NCI-H82 (cell line): Measurements from ENCODE around the gene HIVEP3.

Experiments
- DNase-seq: peaks from one replicate; lab custom pipeline; 2025; lab: John Stamatoyannopoulos, UW

Gene HIVEP3

GRCh38 chr1:41813226-41813625 is 105.5 kb downstream of the HIVEP3 start:
- DNase-seq = no peak

GRCh38 chr1:41812453-41812852 is 106.3 kb downstream of the HIVEP3 start:
- DNase-seq = no peak

- peak; percentile 88 for DNase-seq
These were observed 106.7 kb downstream of the HIVEP3 start for GRCh38 chr1:41812051-41812450.

DNA sequence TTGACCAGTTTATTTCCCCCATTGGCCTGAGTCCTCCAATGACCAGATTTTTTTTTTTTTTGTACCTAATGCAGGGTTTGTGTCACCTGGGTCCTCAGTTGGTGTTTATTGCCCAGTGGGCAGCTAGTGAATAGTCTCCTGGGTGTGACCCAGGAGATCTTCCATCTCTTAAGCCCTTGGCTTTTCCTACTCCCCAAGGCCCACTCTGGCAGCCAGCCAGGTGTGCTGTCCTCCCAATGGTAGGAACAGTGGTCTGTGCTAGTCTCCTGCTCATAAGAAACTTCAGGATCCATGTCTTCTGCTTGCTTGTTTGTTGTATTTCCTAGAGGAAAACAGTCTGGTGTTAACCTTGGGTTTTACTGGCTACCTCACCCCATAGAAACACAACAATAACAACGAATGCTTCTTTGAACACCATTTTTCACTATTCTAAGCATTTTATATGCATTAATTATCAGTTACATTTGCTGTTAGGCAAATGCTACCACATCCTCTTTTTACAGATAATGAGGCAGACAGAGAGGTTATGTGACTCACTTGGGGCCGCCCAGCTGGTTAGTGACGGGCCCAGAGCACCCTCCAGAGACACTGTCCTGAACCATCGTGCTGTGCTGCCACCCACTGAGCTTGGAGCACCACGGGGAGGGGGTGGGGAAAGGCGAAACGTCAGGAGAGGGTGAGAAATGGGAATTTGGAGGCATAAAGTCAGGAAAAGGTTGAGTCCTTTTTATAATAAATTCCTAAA is 107.5 kb downstream of the HIVEP3 start:
- DNase-seq = no peak

GRCh38 chr1:41810446-41810845 is 108.3 kb downstream of the HIVEP3 start:
- DNase-seq = no peak

GRCh38 chr1:41809692-41810091 is 109.0 kb downstream of the HIVEP3 start:
- no peak for DNase-seq

DNA sequence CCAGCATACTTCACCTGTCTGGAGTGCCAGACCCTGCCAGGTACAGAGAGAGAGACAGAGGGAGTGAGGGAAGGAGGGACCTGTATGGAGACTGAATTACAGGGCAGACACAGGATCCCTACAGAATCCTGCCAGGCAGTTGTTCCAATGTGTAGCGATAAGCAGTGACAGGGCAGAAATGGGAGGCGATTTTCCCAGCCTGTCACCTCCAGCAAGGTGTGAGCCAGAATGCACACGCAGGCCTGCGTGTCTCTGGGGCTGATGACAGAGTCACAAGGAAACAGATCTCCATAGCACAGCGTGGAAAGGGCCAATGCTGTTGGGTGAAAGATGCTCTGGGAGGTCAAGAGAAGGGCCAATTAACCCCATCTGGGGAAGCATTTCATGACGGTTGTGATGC is 111.3 kb downstream of the HIVEP3 start:
- DNase-seq = no peak

DNA sequence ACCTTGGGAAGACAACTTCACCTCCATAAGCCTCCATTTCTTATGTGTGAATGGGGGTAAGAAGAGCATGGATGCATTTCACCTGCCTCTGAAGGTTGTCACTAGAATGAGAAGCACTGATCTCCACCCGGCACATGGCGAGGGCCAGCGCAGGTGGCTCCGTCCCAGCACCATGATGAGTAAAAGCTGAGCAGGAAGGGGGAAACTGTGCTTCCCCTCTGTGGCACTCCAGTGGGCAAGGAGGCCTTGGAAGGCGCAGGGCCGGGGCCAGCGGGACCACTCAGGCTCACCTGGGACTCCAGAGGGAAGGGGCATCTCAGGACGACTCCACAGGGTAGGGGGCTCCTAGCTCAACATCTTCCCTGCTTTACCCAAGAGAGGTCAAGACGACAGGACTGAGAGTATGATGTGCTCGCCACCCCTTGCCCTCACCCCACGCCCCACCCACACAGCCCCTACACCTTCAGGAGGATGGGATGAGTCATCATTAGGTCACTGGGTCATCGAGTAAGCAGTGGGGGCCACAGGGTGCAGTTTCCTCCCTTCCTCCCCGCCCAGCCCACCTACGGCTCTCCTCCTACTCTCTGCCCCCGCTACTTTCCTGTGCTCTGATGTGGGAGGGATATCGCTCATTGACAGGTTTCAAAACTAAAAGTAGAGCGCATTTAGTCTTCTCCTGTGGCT is 112.1 kb downstream of the HIVEP3 start:
- DNase-seq = no peak

DNA sequence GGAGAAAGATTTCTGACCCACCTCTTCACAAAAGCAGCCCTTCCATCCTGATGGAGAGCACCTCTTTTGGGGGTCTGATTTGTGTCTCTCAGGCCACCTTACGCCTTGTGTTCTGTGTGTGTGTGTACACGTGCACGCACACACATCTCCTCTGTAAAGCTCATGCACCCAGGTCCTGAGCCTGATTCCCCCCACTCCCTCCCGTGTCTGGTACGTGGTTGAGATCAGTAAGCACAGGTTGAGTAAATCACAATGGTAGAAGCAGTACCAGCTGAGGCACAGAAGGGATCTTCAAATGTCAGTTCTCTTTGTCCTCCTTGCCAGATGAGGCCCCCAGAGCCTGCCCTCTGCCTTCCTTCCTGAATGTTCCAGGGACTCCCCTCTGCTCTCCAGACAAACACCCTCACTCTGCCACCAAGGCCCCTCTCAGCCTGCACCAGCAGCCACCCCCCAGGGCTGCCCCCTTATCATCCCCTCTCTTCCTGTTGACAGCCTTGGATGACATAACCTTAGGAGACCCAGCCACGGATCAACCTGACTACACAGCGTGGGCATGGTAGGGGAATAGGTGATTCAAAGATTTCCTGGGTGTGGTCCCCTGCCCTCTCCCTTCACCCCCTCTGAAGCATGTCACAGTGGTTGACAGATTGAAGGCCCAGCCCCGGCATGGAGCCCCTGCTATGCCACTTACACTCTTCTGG is 112.8 kb downstream of the HIVEP3 start:
- DNase-seq = no peak

- DNase-seq = peak; percentile 32
These were observed 114.5 kb downstream of the HIVEP3 start for GRCh38 chr1:41804176-41804575.

GRCh38 chr1:41803656-41804055 is 115.1 kb downstream of the HIVEP3 start:
- peak; percentile 36 for DNase-seq

DNA sequence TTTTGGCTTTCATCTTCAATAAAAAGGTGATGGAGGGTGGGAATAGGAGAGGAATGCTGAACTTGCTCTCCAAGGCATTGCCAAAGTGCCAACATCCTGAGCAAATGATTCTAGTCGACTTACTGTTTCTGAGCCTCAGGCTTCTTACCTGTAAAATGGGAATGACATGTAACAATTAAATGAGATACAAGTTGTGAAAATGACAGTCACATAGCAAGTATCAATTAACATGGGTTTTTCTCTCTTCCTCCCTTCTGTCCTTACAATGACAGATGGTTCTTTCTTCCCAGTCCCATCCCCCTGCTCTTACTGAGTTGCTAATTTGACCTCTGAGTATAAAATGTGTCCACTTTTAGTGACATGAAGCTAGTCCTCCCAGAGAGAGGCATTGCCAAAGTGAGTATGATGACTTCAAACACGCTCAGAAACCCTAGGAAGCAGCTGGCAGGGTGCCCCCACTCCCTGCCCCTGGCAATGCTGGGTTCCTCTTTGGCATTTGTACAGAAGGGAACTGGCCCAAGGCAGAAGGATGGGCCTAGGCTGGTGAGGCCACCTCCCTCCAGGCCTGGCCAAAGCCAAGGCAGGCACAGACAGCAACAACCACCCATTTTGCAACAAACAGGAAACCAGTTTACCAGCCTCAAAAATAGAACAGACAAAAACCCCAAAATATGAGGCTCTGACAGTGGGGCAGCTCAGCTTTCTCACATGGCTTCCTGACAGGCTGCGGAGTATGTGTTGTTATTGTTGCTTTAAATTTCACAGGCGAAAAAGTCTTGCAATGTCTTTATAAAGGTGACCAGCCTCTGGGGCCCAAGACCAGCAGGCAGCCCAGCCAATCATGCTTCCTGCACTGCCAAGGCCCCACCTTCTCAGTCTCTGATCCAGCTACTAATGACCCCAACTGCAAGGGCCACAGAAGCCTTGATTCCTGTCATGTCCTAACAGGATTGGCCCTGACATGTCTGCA is 115.9 kb downstream of the HIVEP3 start:
- no peak for DNase-seq

- no peak for DNase-seq
These were observed 118.4 kb downstream of the HIVEP3 start for GRCh38 chr1:41800311-41800829.

- no peak for DNase-seq
These were observed 119.0 kb downstream of the HIVEP3 start for GRCh38 chr1:41799723-41800122.

DNA sequence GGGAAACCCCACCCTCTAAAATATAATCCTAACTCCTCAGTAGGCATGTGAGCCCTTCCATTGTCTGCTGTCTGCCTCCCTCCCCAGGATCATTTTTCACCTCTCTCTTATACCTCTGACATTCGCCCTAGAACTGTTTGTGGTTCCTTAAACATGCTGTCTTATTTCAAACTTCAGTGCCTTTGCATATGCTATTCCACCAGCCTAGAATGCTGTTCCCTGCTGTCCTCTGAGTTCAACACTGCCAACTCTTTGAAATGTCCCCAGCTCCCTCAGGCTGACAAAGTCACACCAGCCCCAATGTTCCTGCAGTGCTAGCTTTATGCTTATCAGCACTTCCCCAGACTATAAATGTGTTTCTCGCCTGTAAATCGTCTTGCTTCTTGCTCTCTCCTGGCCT is 119.5 kb downstream of the HIVEP3 start:
- no peak for DNase-seq

DNA sequence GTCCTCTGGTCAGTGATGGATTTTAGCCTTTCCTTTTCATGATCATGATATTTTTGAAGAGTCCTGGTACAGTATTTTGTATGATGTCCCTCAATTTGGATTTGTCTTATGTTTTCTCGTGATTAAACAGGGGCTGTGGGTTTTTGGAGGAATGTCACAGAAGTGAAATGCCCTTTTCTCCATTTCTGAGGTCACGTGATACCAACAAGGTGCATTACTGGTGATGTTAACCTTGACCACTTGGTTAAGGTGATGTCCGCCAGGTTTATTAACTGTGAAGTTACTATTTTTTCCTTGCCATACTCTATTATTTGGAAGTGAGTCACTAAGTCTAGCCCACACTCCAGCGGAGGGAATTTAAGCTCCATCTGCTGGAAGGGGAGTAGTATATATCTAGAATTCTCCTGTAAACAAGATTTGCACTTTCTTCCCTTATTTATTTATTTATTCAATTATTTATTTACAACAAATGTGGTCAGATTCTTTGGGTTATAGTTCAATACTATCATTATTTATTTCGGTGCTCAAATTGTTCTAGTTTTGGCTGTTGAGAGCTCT is 123.4 kb downstream of the HIVEP3 start:
- peak; percentile 13 for DNase-seq

GRCh38 chr1:41794031-41794430 is 124.7 kb downstream of the HIVEP3 start:
- no peak for DNase-seq

DNA sequence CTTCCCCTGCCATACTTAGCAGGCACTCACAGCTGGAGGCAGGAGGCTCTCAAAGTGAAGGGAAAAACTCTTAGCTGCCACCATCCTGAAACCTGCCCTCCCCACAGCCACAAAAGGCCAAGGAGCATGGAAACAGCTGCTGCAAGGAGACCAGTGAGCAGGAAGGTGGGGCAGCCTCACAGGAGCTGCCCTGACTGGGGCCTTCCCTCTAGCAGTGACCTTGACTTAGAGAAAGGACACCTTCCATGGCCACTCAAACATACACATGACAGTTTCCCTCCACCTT is 126.3 kb downstream of the HIVEP3 start:
- no peak for DNase-seq

DNA sequence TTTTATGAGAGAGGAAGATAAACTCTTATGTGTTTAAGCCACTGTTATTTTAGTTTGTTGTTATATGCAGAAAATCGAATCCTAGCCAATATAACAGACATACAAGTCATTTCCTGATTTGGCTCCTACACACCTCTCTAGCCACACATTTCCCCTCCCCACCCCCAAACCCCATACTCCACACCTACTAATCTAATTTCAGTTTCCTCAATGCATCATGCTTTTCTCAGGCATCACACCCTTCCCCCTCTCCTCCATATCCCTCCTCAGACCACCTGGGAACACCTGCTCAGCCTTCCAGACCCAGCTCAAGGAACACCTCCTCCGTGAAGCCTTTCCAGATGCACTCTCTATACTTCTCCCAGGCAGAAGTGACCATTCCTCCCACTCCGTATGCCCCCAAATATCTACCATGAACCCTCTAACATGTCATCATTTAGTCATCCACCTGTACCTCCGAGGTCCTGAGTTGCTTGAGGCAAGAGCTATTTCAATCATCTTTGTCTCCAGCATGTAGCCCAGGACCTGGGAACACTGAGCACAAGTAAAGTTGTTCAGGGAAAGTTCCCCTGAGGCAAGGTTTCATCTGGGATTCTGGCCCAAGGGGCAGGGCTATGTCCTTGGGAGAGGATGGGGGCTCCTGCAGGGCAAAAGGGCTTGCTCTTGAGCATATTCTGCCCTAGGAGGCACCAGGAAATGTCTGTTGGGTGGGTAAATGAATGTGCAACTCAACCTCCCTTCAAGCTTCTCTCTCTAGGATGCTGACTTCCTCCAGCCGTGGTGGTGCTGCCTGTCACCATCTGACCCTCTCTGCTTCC is 126.8 kb downstream of the HIVEP3 start:
- no peak for DNase-seq

- no peak for DNase-seq
These were observed 128.4 kb downstream of the HIVEP3 start for GRCh38 chr1:41790351-41790750.
